Endothelial cell of umbilical vein (primary cell): ENCODE measurements around the gene ADORA2B. TPM values are rescaled to one million over a fixed set of nuclear protein-coding genes. Genes with fewer than 3 reads are reported as not detected.

Experiments used
- BruUV-seq: library from RNA; stranded (reverse); fragments of 400-500 nt; replicated peaks from 2 replicates; lab custom pipeline; 2021; lab: Mats Ljungman, UMichigan
- CTCF ChIA-PET: fragments of 300-600, 350-600 bp; sonication (Branson Sonifier 250); formaldehyde crosslinking; loops from one replicate; lab custom pipeline; 2021; ENCODE audit warnings: antibody characterized with exemption, inconsistent platforms; lab: Charles Lee
- POLR2A ChIA-PET: fragments of 300-600, 350-600 bp; sonication (Branson Sonifier 250); formaldehyde crosslinking; loops from one replicate; lab custom pipeline; 2021; ENCODE audit warnings: antibody characterized with exemption, inconsistent platforms; lab: Charles Lee
- DNase-seq: peaks from one replicate; pipeline ENCODE4 v3.0.0-alpha.2; 2011; ENCODE audit warnings: low read depth, low spot score
- FAIRE-seq: peaks from 2 replicates; lab custom pipeline; 2011; peaks lifted over from hg19 to GRCh38; lab: Jason Lieb, UNC
- H2AFZ ChIP-seq: 2 replicates; pipeline ENCODE4 v1.6.0; 2012; ENCODE audit warnings: low read depth, low read length, control low read depth, inconsistent platforms
- H3K27ac ChIP-seq: 2 replicates; pipeline ENCODE4 v1.5.1; 2011; ENCODE audit warnings: low read depth, mild to moderate bottlenecking, control low read depth, low read length, moderate library complexity; ENCODE audit not compliant: insufficient read depth
- H3K27me3 ChIP-seq, 2 experiments: 2 replicates each; pipeline versions ENCODE4 v1.6.0 to v1.6.1; 2011; ENCODE audit warnings: low read length in 2 of 2, mixed read lengths in 1 of 2; ENCODE audit not compliant: control insufficient read depth in 2 of 2, insufficient read depth in 2 of 2
- H3K36me3 ChIP-seq, 2 experiments: 2 replicates in 1 of 2; 3 replicates in 1 of 2; pipeline ENCODE4 v1.5.1; 2011; ENCODE audit warnings: low read length in 2 of 2, mild to moderate bottlenecking in 1 of 2, moderate library complexity in 1 of 2; ENCODE audit not compliant: control insufficient read depth in 2 of 2, insufficient read depth in 2 of 2; ENCODE audit errors: extremely low read depth in 1 of 2
- H3K4me1 ChIP-seq: 3 replicates; pipeline ENCODE4 v1.5.1; 2011; ENCODE audit warnings: mild to moderate bottlenecking, low read length; ENCODE audit not compliant: control insufficient read depth, insufficient read depth; ENCODE audit errors: extremely low read depth
- H3K4me2 ChIP-seq: 2 replicates; pipeline ENCODE4 v1.6.1; 2011; ENCODE audit warnings: low read length, control low read depth, mixed read lengths; ENCODE audit not compliant: insufficient read depth
- H3K4me3 ChIP-seq, 3 experiments: fragments of 200-600 bp in 1 of 3; sonication (generic), shearing (Covaris generic) in 1 of 3; replicated peaks in 1 of 3; 2 replicates each; pipeline ENCODE4 v1.5.1; 2011 to 2016; ENCODE audit warnings: control low read depth in 3 of 3, low read length in 3 of 3, mild to moderate bottlenecking in 2 of 3, inconsistent platforms in 1 of 3, low read depth in 1 of 3, moderate library complexity in 1 of 3; ENCODE audit not compliant: insufficient read depth in 1 of 3
- H3K79me2 ChIP-seq: 2 replicates; pipeline ENCODE4 v1.6.0; 2012; ENCODE audit warnings: low read length, inconsistent platforms; ENCODE audit not compliant: control insufficient read depth, insufficient read depth
- H3K9ac ChIP-seq: replicated peaks from 2 replicates; pipeline ENCODE3; 2011; ENCODE audit warnings: low read length, control low read depth; ENCODE audit not compliant: insufficient read depth; ENCODE audit errors: extremely low read depth
- H3K9me1 ChIP-seq: replicated peaks from 3 replicates; pipeline ENCODE4 v1.6.0; 2011; ENCODE audit warnings: mild to moderate bottlenecking, low read length; ENCODE audit not compliant: control insufficient read depth, insufficient read depth; ENCODE audit errors: extremely low read depth
- H3K9me3 ChIP-seq: replicated peaks from 2 replicates; pipeline ENCODE4 v1.5.1; 2012; ENCODE audit warnings: low read length, inconsistent platforms; ENCODE audit not compliant: control insufficient read depth, insufficient read depth
- H4K20me1 ChIP-seq: replicated peaks from 2 replicates; pipeline ENCODE3; 2011; ENCODE audit warnings: mild to moderate bottlenecking, low read length; ENCODE audit not compliant: control insufficient read depth, insufficient read depth; ENCODE audit errors: extremely low read depth
- CTCF ChIP-seq, 2 donors: IDR thresholded peaks; 1 replicate in 1 of 2; 2 replicates in 1 of 2; pipeline ENCODE4 v1.5.1; 2011; ENCODE audit warnings: low read length in 2 of 2, mild to moderate bottlenecking in 2 of 2, moderate library complexity in 2 of 2, control low read depth in 1 of 2, inconsistent platforms in 1 of 2, low read depth in 1 of 2; ENCODE audit not compliant: insufficient read depth in 1 of 2; ENCODE audit errors: extremely low read depth in 1 of 2
- EZH2 ChIP-seq: IDR thresholded peaks from 2 replicates; pipeline ENCODE4 v1.6.1; 2012; ENCODE audit warnings: borderline replicate concordance, low read depth, mild to moderate bottlenecking, moderate library complexity, low read length, inconsistent platforms; ENCODE audit not compliant: severe bottlenecking
- FOS ChIP-seq: IDR thresholded peaks from 2 replicates; pipeline ENCODE4 v1.6.1; 2011; ENCODE audit warnings: mild to moderate bottlenecking, low read length, moderate library complexity, borderline replicate concordance; ENCODE audit not compliant: insufficient read depth
- GATA2 ChIP-seq: IDR thresholded peaks from 2 replicates; pipeline ENCODE4 v1.7.0; 2011; ENCODE audit warnings: low read depth, mild to moderate bottlenecking, moderate library complexity, mixed read lengths, low read length; ENCODE audit not compliant: insufficient read length, insufficient read depth
- JUN ChIP-seq: IDR thresholded peaks from 2 replicates; pipeline ENCODE4 v1.6.1; 2011; ENCODE audit warnings: borderline replicate concordance, low read depth; ENCODE audit not compliant: insufficient read length, insufficient read depth
- MAX ChIP-seq: IDR thresholded peaks from 2 replicates; pipeline ENCODE4 v1.6.1; 2011; ENCODE audit not compliant: insufficient read depth, insufficient read length
- MYC ChIP-seq: IDR thresholded peaks from one replicate; pipeline ENCODE4 v1.6.1; 2011; ENCODE audit warnings: mild to moderate bottlenecking, low read depth, low read length
- POLR2A ChIP-seq: IDR thresholded peaks from 2 replicates; pipeline ENCODE4 v1.6.1; 2012; ENCODE audit warnings: low read depth, mild to moderate bottlenecking, control low read depth, low read length
- POLR2AphosphoS5 ChIP-seq: IDR thresholded peaks from 2 replicates; pipeline ENCODE4 v1.6.1; 2012; ENCODE audit warnings: low read depth, mild to moderate bottlenecking, control low read depth, low read length, moderate library complexity; ENCODE audit not compliant: insufficient read depth
- dilution Hi-C: fragments of 300-500 bp; cut with MboI; formaldehyde crosslinking; loops from one replicate; pipeline ENCODE4 v1.15.0; 2019; ENCODE audit warnings: low sequenced_read_pairs; ENCODE audit not compliant: extremely low pct_ligation_motif_present
- intact Hi-C: fragments of 100-400 bp; cut with micrococcal nuclease; formaldehyde crosslinking; loops from one replicate; pipeline ENCODE4 v1.10.0; 2022
- polyA plus RNA-seq, 4 experiments: library from polyadenylated mRNA; depleted of rRNA in 3 of 4; stranded (reverse) in 3 of 4; unstranded in 1 of 4; fragments of >200 nt; gene quantifications; 2 replicates each; pipeline versions ENCODE4 v1.2.1 to v1.2.3, GENCODE V29; 2011 to 2012; ENCODE audit warnings: missing spikeins in 1 of 4
- total RNA-seq: library from RNA; stranded (reverse); gene quantifications from 2 replicates; pipeline ENCODE4 v1.2.3, GENCODE V29; 2021

The ADORA2B gene
- total and polyA plus RNA-seq, 2 donors (not counting 3 experiments of a cell fraction or from before 2014, with no cell fraction given): 8.8 to 9.8 TPM

GRCh38 chr17:15921640-15922039, 23.3 kb upstream of the ADORA2B start:
- DNase-seq (no peak), FAIRE-seq (no peak)
- ChIA-PET POLR2A (no interaction called here), CTCF (no interaction called here)
- intact Hi-C loops (no loop called here), dilution Hi-C loops (no loop called here)
- Histone ChIP-seq H2AFZ (no peak overlapping the region), H3K4me3 (no peak overlapping the region), H3K4me1 (no peaks in the 10 kb centered on the region), H3K9me1 (no peaks in the 10 kb centered on the region), H3K27me3 (peaks cover 0 to 6% of the 10 kb centered on the region in 2 experiments), H3K9ac (no peak overlapping the region), H3K27ac (no peak overlapping the region), H3K4me2 (no peak overlapping the region), H3K9me3 (no peaks in the 10 kb centered on the region), H4K20me1 (no peaks in the 10 kb centered on the region), H3K79me2 (no peaks in the 10 kb centered on the region), H3K36me3 (no peaks in the 10 kb centered on the region)
- BruUV-seq: no TSS peak
- no peak for TF ChIP-seq EZH2
- no peak for TF ChIP-seq FOS
- no peak for TF ChIP-seq POLR2A
- TF ChIP-seq CTCF (IDR thresholded peaks at IDR 0.05; ENCODE audit: extremely low read depth in 1 of 2, insufficient read depth in 1 of 2, low read depth in 1 of 2, low read length in 2 of 2): no peak
- TF ChIP-seq MYC: no peak
- TF ChIP-seq JUN: no peak
- no peak for TF ChIP-seq GATA2
- TF ChIP-seq POLR2AphosphoS5: no peak
- no peak for TF ChIP-seq MAX
